Stimulated activated CD4-positive, alpha-beta T cell treated with anti-CD3 and anti-CD28 coated beads, Interleukin-12 subunit alpha, Interleukin-12 subunit beta, amount 100 ng/mL, for 4 hours (primary cell): Measurements from ENCODE around the gene MEN1.

Experiments used
- DNase-seq: peaks from one replicate; pipeline ENCODE4 v3.0.0-alpha.2; 2020

The MEN1 gene

DNA sequence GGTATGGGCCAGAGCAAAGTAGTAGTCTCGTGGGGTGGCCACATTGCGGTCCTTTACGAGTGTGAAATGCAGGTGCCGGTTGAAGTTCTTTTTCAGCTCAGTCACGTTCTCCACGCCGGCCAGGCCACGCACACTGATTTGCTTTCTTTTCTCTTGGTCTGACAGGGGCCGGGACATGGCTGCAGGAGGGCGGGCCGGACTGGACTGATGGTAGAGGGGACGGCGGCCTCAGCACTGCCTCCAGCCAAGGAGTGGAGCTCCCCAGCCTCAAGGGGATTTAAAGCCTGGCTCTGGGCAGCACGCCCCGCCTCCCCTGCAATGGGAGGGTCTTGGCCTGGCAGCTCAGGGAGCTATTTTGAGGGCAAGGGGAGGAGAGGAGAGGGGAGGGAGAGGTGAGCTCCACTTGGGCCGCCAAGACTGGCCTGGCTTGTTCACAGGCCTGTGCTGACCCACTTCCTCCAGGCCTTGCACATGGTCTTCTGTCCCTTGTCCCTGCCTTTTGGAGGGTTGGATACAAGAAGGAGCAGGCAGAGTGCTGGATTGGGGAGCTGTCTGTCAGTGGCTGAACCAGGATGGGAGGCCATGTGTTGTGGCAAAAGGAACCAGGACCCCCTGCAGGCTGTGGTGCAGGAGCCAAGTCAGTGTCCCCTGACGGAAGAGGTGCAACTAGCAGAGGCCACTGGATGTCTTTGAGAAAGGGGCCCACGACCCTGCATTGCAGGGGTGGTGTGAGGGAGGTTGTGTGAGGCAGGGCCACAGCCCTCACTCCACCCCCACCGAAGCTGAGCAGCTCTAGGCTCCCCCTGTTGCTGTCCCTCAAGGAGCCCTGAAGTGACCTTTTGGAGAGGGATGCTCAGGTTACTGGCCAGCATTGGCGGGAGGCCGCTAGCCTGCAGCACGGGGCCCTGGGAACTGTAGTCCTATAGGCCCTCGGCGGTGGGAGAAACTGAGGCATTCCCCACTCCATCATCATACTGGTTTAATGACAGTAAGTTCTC, 50.3 kb downstream of the MEN1 start, which contains the start of gene PYGM:
TSS of gene PYGM (minus strand) at position 253 of the 998 bp plus-strand sequence. CDS start at position 177, 76 bp downstream.
- DNase-seq = no peak

DNA sequence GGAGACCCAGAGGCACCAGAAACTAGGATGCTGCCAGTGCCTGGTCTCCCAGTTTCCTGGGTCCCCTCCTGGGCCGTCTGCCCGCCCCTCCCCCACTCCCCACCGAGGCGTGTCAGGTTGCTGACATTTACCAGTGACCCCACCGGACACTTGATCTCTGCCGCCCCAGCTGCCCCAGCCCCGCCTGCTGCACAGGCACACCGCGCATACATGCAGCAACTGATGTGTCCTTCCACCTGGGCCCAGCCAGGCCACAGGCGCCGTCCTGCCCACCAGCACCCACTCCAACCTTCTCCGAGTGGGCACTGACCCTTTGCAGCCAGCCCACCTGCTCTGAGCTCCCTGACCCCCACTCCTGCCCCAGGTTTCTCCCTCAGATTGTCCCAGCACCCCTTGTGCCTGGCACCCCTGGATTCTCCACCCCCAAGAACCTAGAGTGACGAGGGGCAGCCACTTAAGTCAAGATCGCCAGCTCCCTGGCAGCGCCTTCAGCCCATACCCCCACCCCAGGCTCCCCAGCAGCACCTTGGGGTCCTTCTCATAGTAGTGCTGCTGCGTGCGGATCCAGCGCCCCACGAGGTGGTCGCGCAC, 51.1 kb downstream of the MEN1 start:
- no peak for DNase-seq

DNA sequence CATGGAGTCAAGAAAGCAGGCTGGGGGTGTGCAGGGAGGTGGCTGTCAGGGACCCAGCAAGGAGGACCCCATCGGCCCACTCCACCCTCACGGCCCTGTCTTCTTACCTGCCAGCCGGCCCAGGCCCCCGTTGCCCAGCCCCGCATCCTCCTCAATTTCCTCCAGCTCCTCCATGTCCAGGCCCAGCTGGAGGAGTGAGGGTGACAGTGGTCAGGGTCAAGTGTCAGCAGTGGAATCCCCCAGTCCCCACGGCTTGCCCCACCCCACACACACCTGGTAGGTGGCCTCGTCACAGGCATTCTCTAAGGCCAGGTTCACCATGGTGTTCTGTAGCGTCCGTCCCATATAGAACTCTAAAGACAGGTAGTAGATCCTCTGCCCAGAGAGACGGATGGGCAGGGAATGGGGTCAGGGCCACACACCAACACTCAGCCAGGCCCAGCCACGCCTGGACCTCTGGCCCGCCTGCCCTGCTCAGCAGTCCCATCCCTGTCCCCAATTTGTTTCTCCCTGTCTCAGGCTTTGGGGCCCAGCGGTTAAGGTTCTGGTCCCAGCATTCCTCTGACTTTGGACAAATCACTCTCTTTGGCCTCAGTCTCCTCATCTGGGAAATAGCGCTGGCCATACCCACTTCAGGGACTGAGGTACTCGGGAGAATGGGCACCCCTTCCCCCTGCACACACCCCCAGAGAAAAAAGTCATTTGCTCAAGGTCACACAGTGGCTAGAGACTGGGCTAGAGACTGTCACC, 51.8 kb downstream of the MEN1 start:
- no peak for DNase-seq

DNA sequence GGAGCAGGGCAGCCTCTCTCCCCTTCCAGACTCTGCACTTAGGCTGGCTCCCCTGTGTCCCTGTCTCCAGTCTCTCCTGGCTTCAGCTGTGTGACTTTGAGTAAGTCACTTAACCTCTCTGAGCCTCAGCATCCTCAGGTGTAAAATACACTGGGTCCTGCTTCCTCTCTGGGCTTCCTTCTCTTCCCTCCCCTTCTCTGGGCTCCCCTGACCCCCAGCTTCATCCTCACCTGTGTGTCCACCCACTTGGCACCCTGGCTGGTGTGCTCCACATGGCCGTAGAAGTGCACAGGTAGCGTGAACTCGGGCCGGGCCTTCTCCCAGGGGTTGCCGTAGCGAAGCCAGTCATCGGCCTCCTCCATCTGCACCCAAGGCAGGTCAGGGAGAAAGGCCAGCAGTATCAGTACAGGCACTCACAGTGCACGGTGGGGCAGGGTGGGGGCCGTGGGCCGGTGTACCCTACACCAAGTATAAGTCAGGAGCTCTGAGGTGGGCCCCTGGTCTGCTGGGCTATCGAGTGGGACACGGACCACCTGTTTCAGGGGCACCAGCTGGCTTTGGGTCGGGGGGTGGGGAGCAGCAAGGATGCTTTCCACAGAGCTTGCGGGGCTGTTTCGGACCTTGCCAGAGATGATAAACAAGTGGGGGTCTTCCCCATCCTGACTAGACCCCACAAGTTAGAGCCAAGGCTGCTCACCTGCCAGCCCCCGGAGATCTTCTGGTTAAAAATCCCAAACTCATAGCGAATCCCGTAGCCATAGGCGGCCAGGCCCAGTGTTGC, 52.6 kb downstream of the MEN1 start:
- no peak for DNase-seq

DNA sequence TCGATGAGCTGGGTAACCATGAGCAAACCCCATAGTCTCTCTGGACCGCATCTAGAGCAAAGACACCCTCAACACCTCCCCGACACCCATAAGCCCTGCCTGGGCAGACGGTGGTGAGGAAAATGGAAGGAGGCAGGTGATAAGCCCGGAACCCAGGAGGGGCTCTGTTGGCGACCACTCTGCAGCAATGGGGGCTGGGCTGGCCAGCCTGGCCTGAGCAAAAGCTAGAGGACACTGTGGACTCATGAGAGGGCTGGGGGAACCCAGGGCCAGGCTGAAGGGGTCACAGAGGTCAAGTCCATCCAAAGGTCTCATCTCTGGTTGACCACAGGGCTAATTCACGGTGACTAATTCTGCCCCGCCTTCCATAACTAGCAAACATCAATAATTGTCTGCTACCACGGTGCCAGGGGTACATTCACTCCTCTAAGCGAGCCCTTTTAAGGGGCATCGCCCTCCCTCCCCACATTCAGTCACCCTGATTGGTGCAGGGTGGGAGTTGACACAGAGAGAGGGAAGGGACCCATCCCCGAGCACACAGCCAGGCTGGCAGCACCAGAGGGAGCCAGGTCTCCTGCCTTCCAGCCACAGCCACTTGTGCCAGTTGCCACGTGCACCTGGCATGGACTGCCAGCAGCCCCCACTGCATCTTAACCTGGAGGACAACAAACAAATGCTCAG, 54.5 kb downstream of the MEN1 start:
- no peak for DNase-seq

DNA sequence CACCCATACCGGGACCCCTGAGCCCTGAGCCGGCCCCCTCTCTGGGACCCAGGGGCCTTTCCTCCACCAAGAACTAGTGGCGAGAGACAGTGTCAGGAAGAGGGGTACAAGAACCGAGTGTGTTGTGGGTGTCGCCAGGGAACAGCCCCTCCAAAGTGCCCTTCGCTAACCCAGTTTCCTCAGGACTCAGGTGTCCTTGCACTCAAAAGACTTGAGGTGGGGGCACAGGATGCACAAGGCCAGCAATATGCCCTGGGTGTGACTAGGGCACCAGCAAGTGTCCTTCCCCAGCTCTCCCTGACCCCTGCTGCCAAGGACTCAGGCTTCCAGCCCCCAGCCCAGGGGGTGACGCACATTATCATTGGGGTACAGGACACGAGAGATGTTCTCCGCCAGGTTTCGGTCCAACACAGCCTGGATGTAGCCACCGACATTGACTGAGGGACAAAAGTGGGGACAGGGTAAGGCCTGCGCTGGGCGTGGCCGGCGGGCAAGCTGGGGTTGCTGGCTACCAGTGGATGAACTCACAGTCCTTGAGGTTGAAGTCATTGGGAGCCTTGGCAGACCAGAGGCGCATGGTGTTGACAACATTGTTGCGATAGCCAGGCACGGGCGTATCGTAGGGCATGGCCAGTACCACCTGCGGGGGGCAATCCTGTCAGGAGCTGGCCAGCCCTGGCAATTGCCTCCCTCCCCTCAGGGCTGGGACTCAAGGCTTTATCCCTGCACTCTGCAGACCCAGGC, 55.3 kb downstream of the MEN1 start:
- DNase-seq = no peak

DNA sequence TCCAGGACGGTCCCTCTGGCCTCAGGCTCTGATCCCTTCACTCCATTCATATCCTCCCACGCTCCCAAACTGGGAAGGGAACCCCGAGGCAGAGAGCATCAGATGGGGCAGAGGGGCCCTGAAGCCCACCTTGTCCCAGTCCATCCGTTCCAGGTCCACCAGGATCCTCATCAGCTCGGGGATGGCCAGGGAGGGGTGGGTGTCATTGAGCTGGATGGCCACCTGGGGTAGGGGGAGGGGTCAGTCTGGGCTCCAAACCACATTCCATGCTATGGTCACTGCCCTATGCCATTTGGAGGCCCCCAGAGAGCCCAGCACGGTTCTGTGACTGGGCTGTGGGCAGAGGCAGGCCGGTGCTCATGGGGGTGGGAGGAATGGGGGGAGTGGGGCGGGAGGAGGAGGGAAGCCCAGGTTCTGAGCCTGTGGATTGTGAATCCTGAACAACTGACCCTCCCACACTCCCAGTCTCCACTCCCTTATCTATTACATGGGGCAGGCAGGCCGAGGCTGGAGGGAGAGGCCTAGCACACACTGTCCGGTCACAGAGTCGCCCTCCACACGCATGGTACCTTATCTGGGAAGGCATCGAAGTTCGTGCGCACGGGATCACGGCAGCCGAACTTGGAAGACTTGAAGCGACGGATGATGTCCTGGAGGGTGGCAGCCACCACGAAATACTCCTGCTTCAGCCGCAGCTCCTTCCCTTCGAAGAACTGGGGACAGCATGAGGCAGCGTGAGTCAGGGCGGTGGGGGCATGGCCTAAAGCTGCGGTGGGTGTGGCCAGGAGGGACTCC, 56.0 kb downstream of the MEN1 start:
- no peak for DNase-seq
